Medulla oblongata (tissue), 1 donor: Measurements from ENCODE around the gene ANGPT4.
"Not testable (repeated sequence)": the region's sequence is repeated elsewhere in the genome, so short reads cannot be mapped to it uniquely, and the experiment has no call there.

Experiments
- DNase-seq: peaks from one replicate; pipeline ENCODE4 v3.0.0-alpha.2; 2015; ENCODE audit errors: extremely low spot score

The ANGPT4 gene

DNA sequence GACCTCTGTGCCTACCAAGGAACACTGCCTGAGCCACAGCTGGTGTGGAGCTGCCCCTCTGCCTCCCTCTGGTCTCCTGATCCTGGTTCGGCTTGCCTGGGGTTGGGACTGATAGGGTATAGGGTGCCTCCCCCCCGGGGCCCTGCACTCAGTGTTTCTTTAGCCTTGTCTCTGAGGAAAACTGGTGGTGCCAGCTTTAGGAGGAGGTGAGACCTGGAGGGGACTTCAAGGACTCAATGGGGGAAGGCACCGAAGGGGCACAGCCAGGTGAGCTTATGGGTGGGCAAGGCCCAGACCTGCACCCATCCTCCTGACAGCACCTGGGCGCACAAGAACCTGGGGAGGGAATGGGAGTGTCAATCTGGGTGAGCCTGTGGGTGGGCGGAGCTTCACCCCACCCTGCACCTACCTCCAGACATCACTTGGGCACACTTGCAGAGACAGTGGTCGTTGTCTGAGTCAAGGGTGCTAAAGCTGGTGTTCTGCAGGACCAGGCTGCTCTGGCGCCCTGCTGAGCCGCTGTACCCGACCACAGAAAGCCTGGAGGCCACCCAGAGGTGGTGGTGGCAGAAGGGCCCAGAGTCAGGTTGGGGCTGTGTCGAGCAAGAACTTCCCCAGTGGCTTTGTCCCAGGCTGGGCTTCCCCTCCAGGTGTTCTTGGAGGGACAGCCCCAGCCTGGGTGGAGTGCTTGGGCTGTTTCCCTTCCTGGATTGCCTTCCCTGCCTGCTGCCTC lies 42.1 kb downstream of the ANGPT4 start:
- no peak for DNase-seq

DNA sequence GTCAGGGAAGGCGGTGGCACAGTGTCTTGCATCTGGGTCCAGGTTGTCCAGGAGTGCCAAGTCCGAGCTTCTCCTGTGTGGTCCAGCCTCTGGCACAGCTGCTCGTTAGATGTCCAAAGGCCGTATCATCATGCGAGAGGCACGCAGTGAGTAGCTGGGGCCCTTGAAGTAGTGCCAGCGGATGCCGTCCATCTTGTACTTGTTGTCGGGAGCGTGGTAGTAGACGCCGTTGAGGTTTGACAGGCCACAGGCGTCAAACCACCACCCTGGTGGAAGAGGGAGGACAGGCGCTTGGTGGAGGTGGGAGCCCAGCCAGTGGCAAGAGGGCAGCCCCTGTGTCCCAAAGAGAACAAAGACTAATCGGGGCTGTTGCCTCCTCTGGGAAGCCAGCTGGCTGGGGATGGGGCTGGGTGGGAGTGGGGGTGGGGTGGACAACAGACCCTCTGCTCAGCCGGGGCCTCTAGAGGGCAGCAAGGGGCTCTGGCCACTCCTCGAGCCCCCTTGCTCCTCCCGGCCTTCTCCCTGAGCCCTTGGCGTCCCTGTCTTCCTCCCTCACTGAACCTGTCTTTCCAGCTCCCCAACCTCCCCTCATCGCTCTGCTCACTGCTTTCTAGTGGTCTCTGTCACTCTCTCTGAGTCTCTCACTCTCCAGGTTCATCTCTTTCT lies 43.1 kb downstream of the ANGPT4 start:
- DNase-seq: no peak

DNA sequence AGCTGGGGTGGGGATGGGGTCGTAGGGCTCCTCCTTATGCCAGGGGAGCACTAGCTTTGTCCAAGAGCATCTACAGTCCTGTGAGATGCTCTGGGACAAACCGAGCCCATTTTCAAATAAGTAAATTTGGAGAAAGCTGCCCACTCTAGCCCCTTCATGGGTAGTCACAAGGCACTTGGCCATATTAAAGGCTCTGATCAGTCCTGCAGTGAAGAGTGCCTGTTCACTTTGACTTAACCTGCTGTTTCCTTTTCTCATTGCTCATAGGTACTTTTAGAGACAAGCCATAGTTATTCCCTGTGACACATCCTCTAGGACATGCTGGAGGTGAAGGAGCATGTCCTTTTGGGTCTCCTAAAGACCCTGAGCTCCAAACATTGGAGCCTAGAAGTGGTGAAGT lies 44.2 kb downstream of the ANGPT4 start:
- no peak for DNase-seq

DNA sequence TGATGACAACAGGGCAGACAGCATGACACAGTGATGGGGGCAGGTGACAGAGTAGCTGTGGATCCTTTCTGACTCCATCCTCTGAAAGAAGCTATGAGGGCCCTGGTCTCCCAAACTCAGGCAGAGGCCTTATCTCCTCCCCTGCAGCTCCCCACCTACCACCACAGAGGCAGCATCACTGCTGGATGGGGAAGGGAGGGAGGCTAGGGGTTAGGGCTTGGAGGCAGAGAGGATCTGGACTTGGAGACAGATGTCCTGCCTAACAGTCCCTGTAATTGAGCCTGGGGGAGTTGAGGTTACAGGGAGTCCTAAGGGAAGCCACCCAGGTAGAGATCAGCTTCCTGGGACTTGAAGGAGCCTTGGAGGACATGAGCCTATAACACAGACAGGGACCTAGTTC lies 44.7 kb downstream of the ANGPT4 start:
- DNase-seq: no peak

DNA sequence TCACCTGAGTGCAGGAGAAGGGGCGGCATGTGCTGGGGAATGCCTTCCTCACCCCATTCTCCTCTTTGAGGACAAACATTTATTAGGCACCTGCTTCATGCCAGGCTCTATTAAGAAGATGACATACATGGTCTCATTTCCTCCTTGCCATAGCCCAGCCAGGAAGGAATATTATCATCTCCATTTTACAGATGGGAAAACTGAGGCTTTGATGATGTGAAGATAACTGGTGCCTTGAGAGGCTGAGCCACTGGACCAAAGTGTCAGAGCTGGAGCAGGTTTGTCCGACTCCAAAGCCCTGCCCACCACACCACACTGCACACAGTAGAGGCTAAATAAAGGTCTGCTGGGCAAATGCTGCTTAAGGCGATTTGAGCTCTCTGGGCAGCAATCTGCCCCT lies 45.4 kb downstream of the ANGPT4 start:
- no peak for DNase-seq

DNA sequence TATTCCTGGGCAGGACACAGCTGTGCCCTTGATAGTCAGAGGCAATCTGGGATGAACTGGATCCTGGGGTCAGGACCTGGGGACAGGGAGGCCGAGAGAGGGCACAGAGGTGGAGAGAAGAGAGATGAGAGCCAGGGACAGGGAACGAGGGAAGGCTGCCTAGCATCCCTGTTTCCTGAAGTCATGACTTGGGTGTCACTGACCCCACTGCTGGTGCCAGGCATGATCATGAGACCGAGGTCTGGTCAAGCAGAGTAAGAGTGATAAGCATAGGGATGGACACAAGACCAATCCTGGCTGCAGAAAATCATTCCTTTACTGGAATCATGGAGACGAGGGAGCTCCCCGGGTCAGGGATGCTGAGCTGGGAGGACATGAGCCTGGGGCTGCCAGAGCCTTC lies 46.5 kb downstream of the ANGPT4 start:
- no peak for DNase-seq

DNA sequence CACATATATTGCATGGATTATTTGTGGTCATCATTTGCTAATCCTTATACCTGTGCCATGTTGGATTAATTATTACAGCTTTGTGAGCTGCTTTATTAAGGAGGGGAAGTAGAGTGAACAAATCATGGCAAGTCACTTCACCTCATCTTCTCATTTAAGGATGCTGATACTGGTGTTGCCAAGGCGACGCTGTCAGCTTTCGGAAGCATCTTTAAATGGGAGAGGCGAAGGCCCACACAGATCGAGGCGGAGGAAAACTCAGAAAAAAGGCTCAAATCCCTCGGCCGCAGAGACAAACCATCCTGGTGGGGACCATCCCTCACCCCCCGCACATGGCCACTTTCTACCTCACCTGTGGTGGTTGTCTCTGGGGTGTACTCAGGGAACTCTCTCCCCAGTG lies 47.9 kb downstream of the ANGPT4 start:
- DNase-seq: no peak

DNA sequence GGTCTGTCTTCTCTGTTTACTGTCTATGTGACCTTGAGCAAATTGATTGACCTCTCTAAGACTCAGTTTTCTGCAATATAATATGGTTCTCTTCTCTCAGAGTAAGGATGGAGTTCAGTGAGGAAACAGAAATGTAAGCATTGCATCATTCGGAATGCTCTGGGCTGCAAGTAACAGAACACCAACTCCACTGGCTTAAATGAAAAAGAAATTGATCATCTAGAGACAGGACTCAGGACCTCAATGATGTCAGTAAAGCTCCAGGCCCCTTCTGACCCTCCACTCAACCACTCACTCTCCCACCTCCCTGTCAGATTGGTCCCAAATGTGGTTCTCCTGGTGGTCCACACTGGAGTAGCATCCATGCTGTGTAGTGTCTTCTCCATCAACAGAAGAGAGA lies 50.7 kb downstream of the ANGPT4 start:
- no peak for DNase-seq

DNA sequence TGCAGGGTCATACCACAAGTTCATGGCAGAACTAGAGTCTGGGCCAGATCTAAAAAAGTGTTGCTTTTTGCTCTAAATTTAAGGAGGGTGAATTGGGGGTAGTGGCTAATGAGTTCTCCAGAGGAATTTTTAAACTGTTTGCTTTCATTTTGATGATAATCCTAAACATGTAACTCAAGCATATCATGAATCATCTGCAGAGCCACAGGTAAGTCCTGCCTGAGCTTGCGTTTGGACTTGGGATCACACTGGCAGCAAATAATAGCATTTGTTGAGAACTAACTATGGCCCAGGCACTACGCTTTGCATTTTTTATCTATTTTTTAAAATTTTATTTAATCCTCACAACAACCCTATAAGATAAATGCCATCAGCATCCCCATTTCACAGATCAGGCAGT lies 55.2 kb downstream of the ANGPT4 start:
- no peak for DNase-seq

DNA sequence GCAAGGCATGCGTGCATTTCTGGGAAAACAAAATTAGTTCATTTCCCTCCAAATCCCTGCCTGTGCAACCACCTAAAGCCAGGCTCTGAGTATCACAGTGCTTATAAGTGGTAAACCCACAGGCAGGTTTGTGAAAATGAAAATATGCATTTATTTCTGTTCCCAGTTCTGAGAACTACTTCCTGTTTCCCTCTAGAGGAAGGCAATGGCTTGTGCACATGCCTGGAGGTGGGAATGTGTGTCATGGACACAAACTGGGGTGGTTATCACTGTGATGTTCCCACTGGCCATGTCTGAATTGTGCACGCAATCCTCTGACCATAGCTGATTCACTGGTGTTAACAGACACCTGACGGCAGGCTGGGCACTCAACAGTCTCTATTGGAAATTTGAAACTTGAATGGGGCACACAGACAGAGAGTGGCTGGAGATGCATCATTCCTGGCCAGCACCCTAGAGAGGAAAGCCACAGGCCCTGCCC lies 56.3 kb downstream of the ANGPT4 start:
- no peak for DNase-seq

DNA sequence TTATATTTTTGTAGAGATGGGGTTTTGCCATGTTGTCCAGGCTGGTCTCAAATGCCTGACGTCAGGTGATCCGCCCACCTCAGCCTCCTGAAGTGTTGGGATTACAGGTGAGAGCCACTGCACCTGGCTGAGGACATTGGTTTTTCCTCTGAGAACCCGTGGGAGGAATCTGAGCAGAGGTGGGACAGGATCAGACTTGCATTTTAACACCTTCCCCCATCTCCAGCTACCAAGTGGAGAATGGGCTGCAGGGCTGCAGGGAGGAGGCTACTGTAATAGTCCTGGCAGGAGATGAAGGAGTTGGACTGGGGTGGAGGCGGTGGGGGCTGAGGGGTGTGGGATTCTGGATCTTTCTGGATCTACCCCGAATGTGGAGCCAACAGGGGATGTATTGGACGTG lies 58.1 kb downstream of the ANGPT4 start:
- no peak for DNase-seq

DNA sequence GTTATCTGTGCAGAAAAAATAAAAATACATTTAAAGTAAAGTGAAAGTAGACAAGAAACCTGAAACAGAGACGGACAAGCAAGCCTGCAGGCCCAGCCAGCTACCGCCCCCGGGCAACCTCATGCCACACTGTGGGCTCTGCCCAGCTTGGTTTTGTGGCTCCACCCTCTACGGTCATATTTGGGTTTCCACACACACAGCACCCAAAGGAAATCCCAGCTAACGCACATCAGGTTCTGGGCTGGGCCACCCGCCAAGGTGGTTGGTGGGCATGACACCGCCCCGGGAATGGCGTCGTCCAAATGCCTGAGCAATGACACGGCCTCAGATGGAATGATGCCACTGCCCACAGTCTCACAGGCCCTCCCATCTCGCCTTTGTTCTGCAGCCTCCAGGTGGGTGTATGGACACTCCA lies 59.8 kb downstream of the ANGPT4 start:
- no peak for DNase-seq

DNA sequence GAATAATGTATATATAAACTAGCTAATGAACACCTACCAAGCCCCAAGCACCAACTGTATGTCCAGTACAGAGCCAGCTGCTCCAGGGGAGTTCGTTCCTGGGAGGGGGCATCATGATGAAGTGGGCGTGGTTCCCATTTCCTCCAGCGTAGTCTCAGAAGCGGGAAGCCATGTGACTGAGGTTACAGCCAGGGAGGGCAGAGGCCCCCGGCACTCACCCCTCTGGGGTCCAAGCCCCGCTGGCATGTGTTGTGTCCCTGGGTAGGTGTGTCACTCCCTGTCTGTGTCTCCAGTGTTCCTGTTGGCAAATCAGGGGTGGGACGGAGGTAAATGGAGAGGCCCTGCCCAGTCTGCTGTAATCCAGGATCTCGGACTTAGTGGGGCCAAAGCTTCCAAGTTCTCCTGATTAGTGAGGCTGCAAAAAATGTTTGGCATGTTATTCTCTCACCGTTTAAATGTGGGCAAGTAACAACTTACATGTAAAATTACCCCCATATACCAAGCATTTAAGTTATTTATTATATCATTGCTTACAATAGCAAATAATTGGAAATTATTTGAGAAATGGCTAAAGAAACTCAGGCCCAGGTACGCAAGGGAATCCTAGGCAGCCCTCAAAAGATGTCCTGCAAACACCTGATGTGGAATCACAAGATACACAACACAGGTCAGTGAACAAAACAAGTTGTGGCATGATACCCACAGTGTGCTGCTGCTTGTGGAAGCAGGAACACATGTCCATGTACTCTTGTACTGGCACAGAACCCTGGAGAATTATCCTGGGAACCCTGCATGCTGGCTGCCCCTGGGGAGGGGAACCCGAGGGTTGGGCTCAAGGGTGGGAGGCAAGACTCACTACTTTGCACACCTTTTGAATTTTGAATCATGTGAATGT lies 60.4 kb downstream of the ANGPT4 start:
- DNase-seq: no peak

DNA sequence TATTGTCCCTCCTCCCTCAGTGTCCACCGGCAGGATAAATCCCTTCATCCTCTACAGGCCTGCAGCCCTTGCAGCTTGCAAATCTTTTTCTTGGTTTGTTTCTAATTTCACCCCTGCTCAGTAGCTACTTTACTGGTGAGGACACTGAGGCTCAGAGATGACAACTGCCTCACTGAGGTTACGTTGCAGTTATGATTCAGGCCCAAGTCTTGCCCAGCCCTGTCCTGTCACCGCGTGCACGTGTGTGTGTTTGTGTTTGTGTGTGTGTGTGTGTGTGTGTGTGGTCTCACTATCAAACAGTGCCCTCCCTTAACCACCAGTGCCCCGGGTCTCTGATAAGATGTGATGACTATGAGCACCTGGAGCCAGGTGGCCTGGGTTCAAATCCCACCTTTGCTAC lies 61.5 kb downstream of the ANGPT4 start:
- DNase-seq: no peak

DNA sequence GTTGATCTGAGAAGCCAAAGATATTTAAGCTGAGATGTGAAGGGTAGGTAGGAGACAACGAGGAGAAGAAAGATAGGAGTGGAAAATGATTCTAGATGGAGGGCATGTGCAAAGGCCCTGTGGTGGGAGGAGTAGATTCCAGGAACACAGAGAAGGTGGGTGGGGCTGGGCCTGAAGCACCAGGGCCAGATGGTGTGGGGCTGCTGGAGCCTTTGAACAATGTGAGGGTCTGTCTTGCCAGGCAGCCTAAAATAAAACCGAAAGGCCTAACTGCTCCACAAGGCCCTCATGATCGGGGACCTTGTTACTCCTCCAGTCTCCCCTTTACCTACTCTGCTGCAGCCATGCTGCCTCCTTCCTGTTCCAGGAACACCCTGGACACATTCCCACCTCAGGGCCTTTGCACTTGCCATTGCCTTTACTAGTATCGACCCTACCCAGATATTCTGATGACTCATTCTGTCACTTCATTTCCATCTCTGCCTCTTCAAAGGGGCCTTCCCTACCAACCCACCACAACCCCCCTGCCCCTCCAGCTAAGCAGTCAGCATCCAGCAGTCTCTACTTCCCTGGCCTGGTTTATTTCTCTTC lies 62.6 kb downstream of the ANGPT4 start:
- DNase-seq: no peak

DNA sequence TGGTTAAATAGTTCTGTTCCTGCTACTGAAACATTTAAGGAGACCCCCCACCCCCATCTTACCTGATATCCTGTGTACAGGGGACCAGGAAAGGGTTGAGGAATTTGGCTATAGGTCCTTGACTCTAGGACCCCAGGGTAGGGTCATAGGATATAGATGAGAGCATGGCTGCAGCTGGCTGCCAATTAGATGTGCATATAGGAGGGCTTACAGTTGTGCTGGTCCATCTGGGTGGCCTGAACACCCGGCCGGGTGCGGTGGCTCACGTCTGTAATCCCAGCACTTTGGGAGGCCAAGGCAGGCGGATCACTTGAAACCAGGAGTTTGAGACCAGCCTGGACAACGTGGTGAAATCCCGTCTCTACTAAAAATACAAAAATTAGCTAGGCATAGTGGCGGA lies 67.4 kb downstream of the ANGPT4 start:
- DNase-seq: not testable (repeated sequence)

DNA sequence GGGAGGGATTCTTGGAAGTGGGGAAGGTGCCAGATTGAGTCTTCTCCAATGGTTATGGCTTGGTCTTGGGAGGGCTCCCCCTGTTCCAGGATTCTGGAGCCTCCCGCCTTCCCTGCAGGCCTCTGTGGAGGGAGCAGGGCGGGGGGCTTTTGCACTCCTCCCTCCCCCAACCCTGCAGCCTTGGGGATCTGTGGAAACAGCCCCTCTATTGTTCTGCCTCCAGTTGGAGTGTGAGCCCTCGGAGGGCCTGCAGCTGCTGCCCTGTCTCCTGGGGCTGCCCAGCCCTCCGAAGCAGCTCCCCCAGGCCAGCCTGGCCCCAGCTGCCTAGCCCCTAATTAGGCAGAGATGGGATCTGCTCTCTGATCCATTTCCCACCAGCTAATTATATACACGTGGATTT lies 67.9 kb downstream of the ANGPT4 start:
- DNase-seq: no peak

DNA sequence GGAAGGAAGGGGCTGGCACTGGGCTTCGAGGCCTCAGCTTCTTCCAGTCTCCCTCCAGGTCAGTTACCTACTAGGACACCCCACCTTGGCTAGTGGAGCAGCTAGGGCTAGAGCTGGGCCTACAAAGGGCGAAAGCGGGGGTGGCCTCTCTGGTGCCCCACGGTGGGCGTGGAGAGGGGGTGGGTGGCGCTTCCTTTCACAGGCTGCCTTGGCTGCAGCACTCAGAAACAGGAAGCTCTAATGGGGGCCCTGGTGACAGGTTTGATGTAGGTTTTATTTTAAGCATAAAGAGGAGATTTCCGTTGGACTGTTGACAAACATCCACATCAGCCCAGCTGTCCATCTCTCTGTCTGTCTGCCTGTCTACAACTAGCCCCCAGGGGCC lies 69.2 kb downstream of the ANGPT4 start:
- peak; percentile 19 for DNase-seq

DNA sequence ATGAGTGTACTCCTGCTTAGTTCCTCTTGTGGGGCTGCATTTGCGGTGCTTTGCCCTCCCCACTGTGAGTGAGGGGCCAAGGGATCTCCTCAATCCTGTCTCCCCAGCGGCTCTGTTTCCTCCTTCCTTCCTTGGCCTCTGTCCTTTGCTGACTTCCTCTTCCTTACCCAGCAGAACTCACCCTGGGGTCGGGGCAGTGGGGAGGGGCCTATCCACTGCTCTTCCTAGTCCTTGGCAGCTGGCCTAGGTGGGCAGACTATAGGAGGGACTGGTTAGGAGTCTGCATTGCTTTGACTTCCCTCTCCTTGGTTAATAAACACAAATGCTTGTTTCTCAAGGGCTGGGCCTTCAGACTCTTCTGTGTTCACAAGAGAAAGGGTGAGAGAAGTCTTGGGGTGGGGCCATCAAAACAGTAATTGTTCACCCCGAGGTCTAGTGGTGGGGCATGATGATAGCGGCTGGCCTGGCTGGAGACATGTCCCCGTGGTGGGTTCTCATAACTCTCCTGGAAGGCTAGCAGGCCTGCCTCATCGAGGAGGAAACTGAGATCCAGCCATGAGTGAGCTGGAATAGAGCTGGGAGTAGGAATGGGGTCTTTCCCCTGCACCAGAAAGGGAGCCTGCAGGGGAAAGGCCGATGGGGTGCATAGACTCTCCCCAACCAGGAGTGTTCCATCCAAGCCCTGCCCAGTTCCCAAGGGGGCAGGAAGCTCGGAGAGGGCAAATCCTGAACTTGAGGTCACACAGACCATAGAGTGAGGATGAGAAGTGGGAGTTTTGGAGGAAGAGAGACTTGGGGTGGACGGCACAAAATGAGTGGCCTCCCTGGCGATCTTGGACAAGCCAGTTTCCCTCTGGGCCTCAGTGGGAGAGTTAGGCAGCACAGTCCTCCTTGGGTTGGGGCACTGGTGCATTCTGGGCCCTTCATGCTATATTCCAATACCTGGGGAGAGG lies 69.9 kb downstream of the ANGPT4 start:
- DNase-seq: peak; percentile 16

DNA sequence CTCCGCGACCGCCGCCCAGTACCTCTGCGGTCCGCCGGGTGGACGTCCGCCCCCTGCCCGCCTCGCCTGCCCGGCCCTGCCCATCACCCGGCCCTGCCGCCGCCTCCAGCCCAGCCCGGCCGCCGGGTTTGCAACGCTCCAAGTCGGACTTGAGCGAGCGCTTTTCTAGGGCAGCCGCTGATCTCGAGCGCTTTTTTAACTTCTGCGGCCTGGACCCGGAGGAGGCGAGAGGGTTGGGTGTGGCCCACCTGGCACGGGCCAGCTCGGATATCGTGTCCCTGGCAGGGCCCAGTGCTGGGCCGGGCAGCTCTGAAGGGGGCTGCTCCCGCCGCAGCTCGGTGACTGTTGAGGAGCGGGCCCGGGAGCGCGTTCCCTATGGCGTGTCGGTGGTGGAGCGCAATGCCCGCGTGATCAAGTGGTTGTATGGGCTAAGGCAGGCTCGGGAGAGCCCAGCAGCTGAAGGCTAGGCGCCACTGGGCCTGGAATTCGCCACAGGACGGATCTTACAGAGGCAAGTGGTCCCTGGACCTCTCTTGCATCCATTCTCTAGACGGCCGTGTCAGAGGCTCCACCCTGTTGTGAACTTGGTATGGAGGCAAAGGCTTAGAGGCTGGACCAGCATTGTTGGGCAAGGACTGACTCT lies 70.8 kb downstream of the ANGPT4 start:
- no peak for DNase-seq
